Measurements from ENCODE around the gene CACNG6.

- TF ChIP-seq CTCF (IDR thresholded peaks at IDR 0.05) = no peak
- TF ChIP-seq POLR2A (IDR thresholded peaks at IDR 0.05) = no peak
- TF ChIP-seq POLR2AphosphoS5 (IDR thresholded peaks at IDR 0.05) = no peak
- TF ChIP-seq EP300 (IDR thresholded peaks at IDR 0.05) = no peak
These were observed 26.3 kb upstream of the CACNG6 start for GRCh38 chr19:53965091-53965490.

All from upper lobe of left lung (tissue), 4 donors.